ENCODE data around the gene LIMS2.
A peak's percentile ranks its signal among the peaks of the same experiment; 100 is the strongest.

The LIMS2 gene

GRCh38 chr2:127675331-127676261 lies at the start of gene LIMS2:
Gene LIMS2, minus strand, starts transcription at chr2:127675530. Its CDS starts 506 bp downstream, at chr2:127675024.
- no peak for DNase-seq

DNA sequence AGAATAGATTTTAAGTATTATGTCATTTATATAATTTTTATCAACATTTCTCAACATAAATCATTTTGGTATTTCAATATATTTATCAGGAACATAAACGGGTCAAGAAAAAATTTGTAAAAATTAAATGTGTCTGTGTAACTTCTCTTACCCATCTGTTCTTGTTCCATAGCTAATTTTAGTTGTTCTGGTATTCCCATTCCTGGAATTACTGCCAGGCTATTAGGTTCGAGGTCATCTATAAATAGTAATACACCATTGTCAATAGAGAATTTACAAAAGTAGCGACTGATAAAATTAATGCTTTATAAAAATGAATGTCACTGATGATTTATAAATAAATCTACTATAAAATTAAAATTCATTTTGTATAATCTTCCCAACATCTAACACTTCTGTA lies 47.5 kb upstream of the LIMS2 start:
- DNase-seq, result no peak

DNA sequence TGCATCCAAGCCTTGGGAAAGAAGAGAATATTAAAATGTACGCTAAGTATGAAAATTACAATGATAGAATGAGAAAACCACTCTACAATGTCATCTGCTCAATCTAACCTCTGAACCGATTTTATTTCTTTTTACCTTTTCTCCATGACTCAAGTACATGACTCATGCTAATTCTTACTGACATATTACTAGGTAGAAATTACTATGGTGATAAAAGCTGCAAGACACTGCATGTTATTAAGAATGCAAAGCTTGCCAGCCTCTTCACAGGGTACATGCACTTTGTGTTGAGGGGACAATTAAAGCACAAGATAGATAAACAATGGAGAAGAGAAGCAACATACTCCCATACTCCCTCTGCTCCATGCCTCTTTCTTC lies 46.6 kb upstream of the LIMS2 start:
- no peak for DNase-seq

GRCh38 chr2:127721311-127721977 lies 46.1 kb upstream of the LIMS2 start:
- no peak for DNase-seq

- DNase-seq, result no peak
Measured at GRCh38 chr2:127719301-127720218, 44.2 kb upstream of the LIMS2 start.

DNA sequence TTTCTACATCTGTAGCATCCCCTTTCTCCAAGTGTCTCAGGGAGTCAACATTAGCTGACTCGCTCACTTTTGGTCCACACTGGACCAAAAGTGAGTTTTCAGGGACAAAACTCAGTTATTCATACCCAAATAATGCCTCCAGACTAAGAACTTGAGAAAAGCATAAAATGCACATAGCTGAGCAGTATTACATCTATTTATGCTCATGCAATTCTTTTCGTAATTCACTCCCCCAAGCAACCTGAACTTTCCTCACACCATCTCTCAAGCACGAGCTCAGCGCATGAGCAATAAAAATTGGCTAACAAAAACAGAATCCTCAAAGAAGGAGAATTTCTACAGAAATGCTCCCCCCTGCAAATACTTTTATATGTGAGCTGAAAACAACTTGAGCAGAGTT lies 42.9 kb upstream of the LIMS2 start:
- no peak for DNase-seq

DNA sequence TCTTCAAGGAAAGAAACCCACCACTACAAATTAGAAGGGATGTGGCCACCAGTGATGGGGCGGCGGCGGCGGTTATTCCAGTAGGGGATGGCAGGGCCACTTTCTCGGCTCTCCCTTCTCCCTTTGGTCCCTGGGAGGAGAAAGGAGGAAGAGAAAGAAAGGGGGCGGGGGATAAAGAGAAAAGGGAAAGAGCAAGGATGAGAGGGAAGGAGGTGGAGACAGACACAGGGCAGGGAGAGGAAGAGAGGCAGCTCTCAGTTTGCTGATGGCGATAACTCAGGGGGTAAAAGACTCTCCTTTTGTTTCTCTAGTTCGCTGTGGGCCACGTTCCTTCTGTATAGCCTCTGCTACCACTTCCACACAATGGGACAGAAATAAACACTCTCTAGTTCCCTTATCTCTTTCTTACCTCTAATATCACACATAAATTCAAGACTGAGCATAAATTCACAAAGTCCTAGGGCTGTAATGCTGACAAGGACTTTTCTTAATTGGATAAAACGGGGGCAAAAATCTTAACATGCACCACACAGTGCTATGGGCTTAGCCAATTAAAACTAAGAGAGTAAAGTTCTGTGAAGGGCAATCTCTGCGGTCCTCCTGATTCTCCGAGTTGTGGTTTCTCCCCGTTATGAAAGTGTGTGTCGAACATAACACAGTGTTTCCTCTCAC lies 40.6 kb upstream of the LIMS2 start:
- DNase-seq, result no peak

DNA sequence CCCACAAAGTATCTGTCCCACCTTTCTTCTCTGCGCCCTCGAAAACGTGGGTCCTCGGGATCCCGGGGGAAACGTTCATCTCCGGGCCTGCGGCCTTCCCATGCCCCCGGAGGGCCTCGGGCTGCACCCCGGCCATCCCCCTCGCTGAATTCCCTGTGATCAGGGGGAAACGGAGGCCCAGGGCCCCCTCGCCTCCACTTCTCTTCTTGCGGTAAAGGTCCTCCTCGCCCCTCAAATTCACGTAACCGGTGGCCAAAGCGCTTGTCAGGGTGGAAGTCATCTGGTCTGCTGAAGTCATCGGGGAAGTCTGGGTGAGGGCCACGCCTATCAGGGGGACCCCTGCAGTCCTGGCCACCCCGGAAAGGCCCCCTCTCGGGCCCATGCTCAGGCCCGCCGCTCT lies 38.2 kb upstream of the LIMS2 start:
- no peak for DNase-seq

GRCh38 chr2:127712999-127713398 lies 37.7 kb upstream of the LIMS2 start:
- no peak for DNase-seq

- DNase-seq, result no peak
Measured at GRCh38 chr2:127709336-127709735, 34.0 kb upstream of the LIMS2 start.

DNA sequence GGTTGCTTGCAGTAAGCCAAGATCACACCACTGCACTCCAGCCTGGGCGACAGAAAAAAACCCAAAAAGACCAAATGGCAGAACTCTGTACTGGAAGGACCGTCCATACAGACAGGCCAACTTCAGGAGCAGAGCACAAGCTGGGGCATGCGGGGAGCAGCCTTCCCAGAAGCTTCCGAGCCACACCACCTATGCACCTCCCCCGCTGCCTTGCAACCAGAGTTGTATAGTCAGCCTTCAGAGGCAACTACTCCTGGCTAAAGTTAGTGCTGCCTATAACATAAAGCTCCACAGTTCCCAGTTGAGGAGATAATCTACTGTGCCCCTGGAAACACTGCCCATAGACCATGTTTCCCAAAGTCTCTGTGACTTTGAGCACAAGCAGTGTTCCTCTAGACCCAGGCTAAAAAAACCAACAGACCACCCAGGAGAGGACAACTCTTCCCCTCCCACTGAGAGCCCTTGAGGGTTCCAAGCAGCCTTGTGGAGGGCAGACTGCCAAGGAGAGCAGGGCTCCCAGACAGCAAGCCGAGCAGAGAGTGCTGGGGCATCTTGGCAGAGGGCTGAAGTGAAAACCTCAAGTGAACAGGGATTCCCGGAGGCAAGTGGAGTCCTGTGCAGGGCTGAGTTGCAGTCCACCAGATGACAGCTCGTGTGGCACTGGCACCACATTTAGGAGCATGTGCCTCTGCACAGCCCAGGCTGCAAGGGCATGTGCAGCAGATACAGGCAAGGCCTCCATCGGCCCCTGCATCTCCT lies 32.7 kb upstream of the LIMS2 start:
- DNase-seq, result no peak

DNA sequence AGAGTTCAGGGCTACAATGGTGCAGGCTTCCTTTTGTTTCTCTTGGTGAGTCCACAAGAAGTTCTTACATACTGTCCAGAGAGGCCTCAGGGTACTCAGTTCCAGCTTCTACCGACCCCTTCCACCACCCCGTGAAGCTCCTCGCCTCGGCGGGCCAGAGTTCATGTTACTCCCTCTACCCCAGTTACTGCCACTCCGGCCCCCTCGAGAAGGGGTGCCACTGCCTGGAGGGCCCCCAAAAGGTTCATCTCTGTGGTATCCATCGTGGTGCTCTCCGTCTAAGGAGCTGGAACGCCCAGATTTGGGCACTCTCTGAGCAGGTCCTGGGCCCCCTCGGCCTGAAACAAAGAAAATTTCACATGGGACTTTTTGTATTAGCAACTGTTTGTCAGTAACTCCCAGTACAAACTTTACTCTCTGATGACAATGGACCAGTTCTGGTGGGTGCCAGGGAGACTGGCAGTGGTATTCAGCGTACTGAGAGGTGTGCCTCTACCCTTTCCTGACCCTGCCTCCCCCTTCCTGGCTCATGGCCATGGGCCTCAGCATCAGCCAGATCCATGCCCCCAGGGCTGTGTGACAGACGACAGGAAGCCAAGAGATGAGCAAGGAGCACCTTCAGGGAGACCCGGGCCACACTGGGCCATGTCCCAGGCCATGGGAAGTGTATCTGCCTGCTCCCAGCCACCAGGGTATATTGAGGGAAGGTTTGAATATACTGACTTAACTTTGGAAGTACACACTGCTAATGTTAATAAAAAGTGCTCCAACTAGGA lies 31.1 kb upstream of the LIMS2 start:
- no peak for DNase-seq

- DNase-seq, result no peak
Measured at GRCh38 chr2:127705391-127706065, 30.2 kb upstream of the LIMS2 start.

- no peak for DNase-seq
Measured at GRCh38 chr2:127704641-127705390, 29.5 kb upstream of the LIMS2 start.

- no peak for DNase-seq
Measured at GRCh38 chr2:127703282-127703681, 28.0 kb upstream of the LIMS2 start.

GRCh38 chr2:127702395-127703009 lies 27.2 kb upstream of the LIMS2 start:
- no peak for DNase-seq

GRCh38 chr2:127701651-127702394 lies 26.5 kb upstream of the LIMS2 start:
- DNase-seq, result peak; percentile 79

DNA sequence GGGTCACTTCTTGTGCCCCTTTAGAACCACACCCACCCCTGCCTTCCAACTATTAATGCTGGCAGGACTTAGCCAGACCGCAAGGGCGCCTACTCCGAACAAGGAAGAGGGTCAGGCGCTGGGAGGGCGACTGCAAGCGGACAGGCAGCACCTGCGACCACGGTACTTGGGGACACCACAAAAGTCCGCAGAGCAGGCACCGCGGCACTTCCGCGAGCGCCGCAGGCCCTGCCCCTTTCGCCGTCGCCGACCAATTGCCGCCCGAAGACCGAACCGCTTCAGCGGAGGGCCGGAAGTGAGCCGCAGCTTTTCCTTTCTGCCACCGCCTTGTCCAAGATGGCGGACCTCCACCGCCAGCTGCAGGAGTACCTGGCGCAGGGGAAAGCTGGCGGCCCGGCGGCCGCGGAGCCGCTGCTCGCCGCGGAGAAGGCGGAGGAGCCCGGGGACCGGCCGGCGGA lies 25.9 kb upstream of the LIMS2 start, which contains the start of gene SFT2D3:
TSS of gene SFT2D3 (plus strand) at position 305 of the 458 bp plus-strand sequence. CDS start at position 337, 32 bp downstream.
- peak; percentile 87 for DNase-seq

Data from activated CD4-positive, alpha-beta T cell treated with anti-CD3 and anti-CD28 coated beads, Interleukin-2, amount 50 U/mL, for 1 hour (primary cell).